Testis (tissue), 3 donors: ENCODE measurements around the gene SPSB1. TPM values are rescaled to one million over a fixed set of nuclear protein-coding genes. Genes with fewer than 3 reads are reported as not detected.

Experiments
- DNase-seq: peaks from one replicate; pipeline ENCODE4 v3.0.0-alpha.2; 2019
- H3K27ac ChIP-seq, 2 donors: fragments of 200-600 bp; sonication (generic); one replicate each; pipeline ENCODE4 v1.5.1; 2019
- H3K27me3 ChIP-seq: fragments of 200-600 bp; sonication (generic); one replicate; pipeline ENCODE4 v1.5.1; 2019
- H3K36me3 ChIP-seq: fragments of 200-600 bp; sonication (generic); one replicate; pipeline ENCODE4 v1.5.1; 2017; ENCODE audit warnings: low read depth; ENCODE audit errors: missing control alignments
- H3K4me1 ChIP-seq: fragments of 200-600 bp; sonication (generic); one replicate; pipeline ENCODE4 v1.5.1; 2019
- H3K4me3 ChIP-seq, 2 donors: fragments of 200-600 bp; sonication (generic); one replicate each; pipeline ENCODE4 v1.5.1; 2017 to 2019
- H3K9me3 ChIP-seq: fragments of 200-600 bp; sonication (generic); one replicate; pipeline ENCODE4 v1.5.1; 2017
- POLR2A ChIP-seq: fragments of 450-650 bp; IDR thresholded peaks from one replicate; pipeline ENCODE4 v1.6.1; 2017; ENCODE audit warnings: antibody characterized with exemption, mild to moderate bottlenecking, moderate library complexity
- WGBS, 2 donors: methylation state at CpG; one replicate each; pipeline ENCODE4 v1.1.5; 2018; 5-methylcytosine and 5-hydroxymethylcytosine counted together
- intact Hi-C: fragments of 100-400 bp; cut with DNase I; formaldehyde crosslinking; loops from one replicate; pipeline ENCODE4 v1.15.1; 2023; ENCODE audit warnings: low total_unique reads
- polyA plus RNA-seq: library from polyadenylated mRNA; stranded (reverse); fragments of 350-450 nt; fragmentation: Illumina TruSeq; extraction: RNeasy Lipid Tissue Mini Kit (QIAGEN cat#74804); gene quantifications from one replicate; pipeline ENCODE4 v1.2.3, GENCODE V29; 2014; ENCODE audit warnings: low read depth, low replicate concordance; ENCODE audit not compliant: insufficient read depth
- total RNA-seq, 2 donors: library from RNA; depleted of rRNA; stranded (reverse); fragments of >200 nt; gene quantifications; one replicate each; pipeline ENCODE4 v1.2.3, GENCODE V29; 2016
- TF ChIP-seq, protein P1 (sequence below), 3 experiments: fragments of 450-650 bp in 2 of 3; fragments of 200-600 bp in 1 of 3; sonication (generic) in 1 of 3; IDR thresholded peaks; one replicate each; pipeline ENCODE4 v1.5.1; 2016 to 2019; ENCODE audit warnings: antibody characterized with exemption in 3 of 3, mild to moderate bottlenecking in 2 of 3, moderate library complexity in 1 of 3

Gene SPSB1
- total and polyA plus RNA-seq, 3 donors from 2014 or later = 19.8 to 37.9 (median 30.0) TPM

DNA sequence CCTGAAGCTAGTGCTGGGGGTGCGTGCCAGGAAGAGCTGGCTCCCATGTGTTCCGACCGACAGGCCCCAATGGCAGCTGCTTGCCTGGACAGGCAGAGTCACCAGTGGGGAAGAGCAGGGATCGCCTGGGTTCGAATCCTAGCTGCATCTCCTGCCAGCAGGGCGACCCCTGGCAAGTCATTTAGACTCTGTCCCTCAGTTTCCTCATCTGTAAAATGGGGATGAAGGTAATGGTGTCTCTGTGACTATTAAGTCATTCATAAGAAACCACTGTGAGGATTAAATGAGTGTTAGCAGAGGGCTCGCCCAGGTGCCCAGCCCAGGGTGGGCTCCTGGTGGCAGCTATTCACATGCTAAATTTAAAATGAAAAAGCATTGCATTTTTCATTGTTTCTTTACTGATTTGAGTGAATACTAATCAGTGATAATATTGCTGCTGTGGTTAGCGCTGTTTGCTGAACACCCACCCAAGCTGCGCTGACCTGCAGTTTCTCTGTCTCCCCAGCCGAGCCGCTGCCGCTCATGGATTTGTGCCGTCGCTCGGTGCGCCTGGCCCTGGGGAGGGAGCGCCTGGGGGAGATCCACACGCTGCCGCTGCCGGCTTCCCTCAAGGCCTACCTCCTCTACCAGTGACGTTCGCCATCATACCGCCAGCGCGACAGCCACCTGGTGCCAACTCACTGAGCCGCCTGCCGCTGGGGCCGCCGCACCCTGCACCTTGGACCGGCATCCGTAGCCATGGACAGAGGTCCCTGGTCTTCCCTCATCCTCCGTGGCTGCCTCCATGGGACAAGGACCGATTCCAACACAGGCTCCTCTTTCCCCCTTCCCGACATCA lies 74.5 kb downstream of the SPSB1 start:
- Histone ChIP-seq H3K4me3 (no peak overlapping the region), H3K4me1 (peaks cover 4% of the 10 kb centered on the region), H3K27ac (no peak overlapping the region), H3K9me3 (no peaks in the 10 kb centered on the region), H3K36me3 (no peaks in the 10 kb centered on the region), H3K27me3 (no peaks in the 10 kb centered on the region)
- intact Hi-C loops = no loop called here
- 93 to 96% methylated on average over 33 to 34 of the region's 34 CpGs for WGBS, 2 donors
- DNase-seq = no peak
- TF ChIP-seq, protein P1, sequence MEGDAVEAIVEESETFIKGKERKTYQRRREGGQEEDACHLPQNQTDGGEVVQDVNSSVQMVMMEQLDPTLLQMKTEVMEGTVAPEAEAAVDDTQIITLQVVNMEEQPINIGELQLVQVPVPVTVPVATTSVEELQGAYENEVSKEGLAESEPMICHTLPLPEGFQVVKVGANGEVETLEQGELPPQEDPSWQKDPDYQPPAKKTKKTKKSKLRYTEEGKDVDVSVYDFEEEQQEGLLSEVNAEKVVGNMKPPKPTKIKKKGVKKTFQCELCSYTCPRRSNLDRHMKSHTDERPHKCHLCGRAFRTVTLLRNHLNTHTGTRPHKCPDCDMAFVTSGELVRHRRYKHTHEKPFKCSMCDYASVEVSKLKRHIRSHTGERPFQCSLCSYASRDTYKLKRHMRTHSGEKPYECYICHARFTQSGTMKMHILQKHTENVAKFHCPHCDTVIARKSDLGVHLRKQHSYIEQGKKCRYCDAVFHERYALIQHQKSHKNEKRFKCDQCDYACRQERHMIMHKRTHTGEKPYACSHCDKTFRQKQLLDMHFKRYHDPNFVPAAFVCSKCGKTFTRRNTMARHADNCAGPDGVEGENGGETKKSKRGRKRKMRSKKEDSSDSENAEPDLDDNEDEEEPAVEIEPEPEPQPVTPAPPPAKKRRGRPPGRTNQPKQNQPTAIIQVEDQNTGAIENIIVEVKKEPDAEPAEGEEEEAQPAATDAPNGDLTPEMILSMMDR (IDR thresholded peaks at IDR 0.05) = no peak
- TF ChIP-seq POLR2A = no peak

DNA sequence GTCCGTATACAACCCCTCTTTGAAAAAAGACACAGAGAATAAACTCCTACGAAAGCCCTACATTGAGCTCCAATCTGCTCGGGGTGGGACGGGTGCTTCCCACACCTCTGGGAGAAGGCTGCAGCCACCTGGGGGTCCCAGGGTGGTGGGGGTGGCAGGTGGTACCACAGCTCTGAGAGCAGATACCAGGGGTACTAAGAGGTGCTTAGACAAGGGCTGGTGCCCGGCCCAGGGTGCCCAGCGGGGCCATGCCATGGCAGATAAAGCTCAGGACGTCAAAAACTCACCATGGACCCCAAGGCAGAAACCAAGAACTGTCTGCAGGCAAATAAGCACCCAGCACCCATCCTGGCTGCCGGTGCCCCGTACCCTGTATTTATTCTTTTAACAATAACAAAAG lies 75.1 kb downstream of the SPSB1 start:
- H3K27me3 ChIP-seq = no peaks in the 10 kb centered on the region
- no peak overlapping the region for H3K4me3 ChIP-seq
- TF ChIP-seq, protein P1 (IDR thresholded peaks at IDR 0.05) = no peak
- no peak for TF ChIP-seq POLR2A
- H3K4me1 ChIP-seq = peaks cover 8% of the 10 kb centered on the region
- H3K9me3 ChIP-seq = no peaks in the 10 kb centered on the region
- no peaks in the 10 kb centered on the region for H3K36me3 ChIP-seq
- WGBS, 2 donors = 83 to 85% methylated on average over 8 to 9 of the region's 9 CpGs
- intact Hi-C loops = no loop called here
- H3K27ac ChIP-seq = no peak overlapping the region
- DNase-seq = no peak

DNA sequence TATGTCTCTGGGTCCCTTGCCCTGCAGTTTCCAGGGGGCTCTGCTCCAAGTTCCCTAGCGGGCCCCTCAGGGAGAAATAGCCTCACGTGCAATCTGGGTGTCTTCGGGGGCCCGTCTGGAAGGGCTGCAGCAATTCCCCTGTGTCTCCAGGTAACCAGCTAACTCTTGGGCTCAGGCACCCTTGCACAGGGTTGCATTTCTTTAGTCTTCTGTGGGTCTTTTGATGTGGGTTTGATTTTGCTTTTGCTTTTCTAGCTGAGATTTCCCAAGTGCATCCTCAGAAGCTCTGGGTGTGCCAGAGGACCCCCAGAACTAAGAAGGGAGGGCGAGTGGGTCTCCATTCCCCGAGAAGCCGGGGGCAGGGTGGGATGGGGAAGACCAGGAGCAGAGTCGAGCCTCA lies 75.7 kb downstream of the SPSB1 start:
- no peaks in the 10 kb centered on the region for H3K9me3 ChIP-seq
- no peak for DNase-seq
- no peaks in the 10 kb centered on the region for H3K27me3 ChIP-seq
- no peaks in the 10 kb centered on the region for H3K36me3 ChIP-seq
- intact Hi-C loops = no loop called here
- H3K4me3 ChIP-seq = no peak overlapping the region
- no peak overlapping the region for H3K27ac ChIP-seq
- TF ChIP-seq POLR2A = no peak
- TF ChIP-seq, protein P1 (IDR thresholded peaks at IDR 0.05) = no peak
- peaks cover 8% of the 10 kb centered on the region for H3K4me1 ChIP-seq
- WGBS, 2 donors = 80 to 100% methylated on average over 4 to 8 of the region's 8 CpGs

DNA sequence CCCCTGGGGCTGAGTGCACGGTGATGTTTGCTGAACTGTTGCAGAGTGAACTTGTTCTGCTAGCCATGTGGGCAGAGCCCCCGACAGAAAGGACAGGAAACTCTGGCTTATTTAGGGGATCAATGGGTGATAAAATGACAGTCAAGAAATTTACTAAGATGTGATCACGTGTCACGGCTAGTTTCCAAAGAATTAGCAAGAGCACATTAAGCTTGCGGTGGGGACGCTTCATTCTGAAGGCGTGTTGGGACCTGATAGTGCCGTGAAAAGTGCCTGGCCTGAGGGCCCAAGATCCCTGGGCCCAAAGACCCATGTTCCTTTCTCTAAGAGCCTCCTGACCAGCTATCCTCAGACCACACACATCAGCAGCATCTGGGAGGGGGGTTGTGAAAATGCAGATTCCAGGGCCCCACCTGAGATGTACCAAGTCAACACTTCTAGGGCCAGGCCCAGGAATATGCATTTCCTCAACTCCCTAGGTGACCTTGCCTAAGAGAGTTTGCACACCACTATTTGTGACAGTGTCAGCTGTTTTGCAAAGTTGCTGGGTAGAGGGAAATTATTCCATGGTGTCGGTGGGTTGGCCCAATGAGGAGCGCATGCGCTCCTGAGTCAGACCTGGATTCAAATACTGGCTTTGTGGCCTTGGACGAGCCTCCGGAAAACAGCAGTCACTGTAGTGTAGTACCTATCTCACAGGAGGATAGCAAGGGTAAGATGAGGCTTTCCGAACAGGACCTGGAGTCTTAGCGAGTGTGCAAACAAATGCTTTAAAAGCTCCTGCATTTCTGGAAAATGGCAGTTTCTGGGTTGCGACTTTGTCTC lies 77.5 kb downstream of the SPSB1 start:
- H3K4me1 ChIP-seq = peaks cover 9% of the 10 kb centered on the region
- H3K9me3 ChIP-seq = no peaks in the 10 kb centered on the region
- H3K27me3 ChIP-seq = no peaks in the 10 kb centered on the region
- no peak for TF ChIP-seq POLR2A
- TF ChIP-seq, protein P1 (IDR thresholded peaks at IDR 0.05) = no peak
- DNase-seq = no peak
- no peak overlapping the region for H3K27ac ChIP-seq
- 90 to 94% methylated on average over 16 of the region's 16 CpGs for WGBS, 2 donors
- H3K36me3 ChIP-seq = no peaks in the 10 kb centered on the region
- H3K4me3 ChIP-seq = no peak overlapping the region
- intact Hi-C loops = loop anchor here (10.0 kb wide), 2 partner anchors 55 kb away; no protein-coding TSS in a partner anchor
